D341Med (cell line): Measurements from ENCODE around the gene VTN.

Experiments
- DNase-seq: peaks from one replicate; pipeline ENCODE4 v3.0.0; 2012; ENCODE audit warnings: low spot score

Gene VTN

DNA sequence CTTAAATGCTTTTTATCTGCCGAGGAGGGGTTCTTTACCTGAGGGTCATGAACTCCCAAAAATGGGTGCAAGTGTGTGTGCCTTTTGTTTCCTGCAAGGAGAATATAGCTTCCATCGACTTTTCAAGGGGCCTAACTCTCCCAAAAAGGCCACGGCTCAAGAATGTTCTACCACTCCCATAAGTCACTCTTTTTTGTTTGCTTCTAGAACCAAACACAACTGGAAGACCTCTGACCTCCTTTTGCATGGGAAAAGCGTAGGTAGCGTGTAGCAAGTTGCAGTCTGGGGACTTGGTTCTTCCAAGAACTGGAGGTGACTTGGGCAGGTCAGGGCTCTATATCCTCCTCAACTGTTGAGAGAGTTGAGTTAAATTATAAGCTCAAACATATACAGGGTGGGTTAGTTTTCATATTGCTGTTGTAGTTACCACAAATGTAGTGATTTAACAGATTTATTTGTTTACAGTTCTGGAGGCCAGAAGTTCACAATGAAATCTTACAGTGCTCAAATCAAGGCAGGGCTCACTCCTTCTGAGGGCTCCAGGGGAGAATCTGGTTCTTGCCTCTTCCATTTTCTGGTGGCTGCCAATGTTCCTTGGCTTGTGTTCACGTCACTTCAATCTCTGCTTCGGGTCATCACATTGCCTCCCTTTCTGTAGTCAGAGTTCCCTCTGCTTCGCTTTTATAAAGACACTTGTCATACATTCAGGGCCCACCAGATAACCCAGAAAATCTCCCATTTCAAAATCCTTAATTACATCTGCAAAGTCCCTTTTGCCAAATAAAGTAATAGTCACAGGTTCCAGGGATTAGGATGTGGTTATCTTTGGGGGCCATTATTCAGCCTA, 49.7 kb downstream of the VTN start:
- no peak for DNase-seq

DNA sequence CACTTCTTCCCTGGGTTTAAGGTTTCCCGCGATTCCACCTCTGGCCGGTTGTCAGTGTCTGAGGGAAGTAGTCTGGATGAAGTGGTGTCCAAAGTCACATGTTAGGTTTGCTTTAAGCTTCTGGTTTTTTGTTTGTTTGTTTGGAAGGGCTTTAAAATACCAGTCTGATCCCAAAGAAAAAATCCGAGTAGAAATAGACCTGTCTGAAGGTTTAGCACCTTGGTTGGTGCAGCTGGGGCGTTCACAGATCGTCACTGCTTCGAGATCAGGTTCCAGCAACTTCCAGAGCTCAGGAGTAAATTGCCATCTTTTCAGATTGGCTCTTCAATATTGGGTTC, 50.5 kb downstream of the VTN start:
- DNase-seq = no peak

DNA sequence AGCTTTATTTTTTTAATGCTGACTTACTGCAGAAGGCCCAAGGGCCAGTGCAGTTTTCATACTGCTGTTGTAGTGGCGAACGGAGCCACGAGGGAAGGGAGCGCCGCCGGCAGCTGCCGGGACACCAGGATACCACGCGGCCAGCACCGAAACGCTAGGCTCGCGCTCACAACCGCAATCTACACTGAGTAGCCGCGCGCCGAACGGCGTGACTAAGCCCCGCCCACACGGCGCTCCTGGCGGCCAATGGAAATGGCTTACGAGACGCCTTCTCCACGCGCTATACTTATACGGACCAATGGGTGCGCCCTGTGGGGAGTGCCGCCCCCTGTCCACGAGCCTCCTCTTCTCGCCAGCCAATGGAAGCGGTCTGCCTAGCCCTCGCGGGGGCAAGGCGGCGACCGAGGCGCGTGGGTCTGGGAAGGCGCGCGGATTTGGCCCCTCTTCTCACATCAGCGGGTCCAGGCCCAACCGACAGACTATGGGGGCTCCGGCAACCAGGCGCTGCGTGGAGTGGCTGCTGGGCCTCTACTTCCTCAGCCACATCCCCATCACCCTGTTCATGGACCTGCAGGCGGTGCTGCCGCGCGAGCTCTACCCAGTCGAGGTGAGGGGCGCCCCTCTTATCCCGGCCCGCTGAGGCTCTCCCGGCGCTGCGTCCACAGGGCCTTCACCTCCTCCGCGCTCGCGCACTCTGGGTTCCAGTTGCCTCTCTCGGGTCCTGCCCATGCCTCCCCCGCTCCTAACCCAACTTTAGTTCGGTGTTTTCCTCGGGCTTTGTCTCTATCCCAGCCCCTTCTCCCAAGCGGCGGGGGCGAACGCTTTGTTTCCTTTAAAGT, 51.1 kb downstream of the VTN start, which contains the start of gene TMEM97:
TSS of gene TMEM97 (plus strand) at position 442 of the 839 bp plus-strand sequence. CDS start at position 482, 40 bp downstream.
- peak; percentile 99 for DNase-seq

DNA sequence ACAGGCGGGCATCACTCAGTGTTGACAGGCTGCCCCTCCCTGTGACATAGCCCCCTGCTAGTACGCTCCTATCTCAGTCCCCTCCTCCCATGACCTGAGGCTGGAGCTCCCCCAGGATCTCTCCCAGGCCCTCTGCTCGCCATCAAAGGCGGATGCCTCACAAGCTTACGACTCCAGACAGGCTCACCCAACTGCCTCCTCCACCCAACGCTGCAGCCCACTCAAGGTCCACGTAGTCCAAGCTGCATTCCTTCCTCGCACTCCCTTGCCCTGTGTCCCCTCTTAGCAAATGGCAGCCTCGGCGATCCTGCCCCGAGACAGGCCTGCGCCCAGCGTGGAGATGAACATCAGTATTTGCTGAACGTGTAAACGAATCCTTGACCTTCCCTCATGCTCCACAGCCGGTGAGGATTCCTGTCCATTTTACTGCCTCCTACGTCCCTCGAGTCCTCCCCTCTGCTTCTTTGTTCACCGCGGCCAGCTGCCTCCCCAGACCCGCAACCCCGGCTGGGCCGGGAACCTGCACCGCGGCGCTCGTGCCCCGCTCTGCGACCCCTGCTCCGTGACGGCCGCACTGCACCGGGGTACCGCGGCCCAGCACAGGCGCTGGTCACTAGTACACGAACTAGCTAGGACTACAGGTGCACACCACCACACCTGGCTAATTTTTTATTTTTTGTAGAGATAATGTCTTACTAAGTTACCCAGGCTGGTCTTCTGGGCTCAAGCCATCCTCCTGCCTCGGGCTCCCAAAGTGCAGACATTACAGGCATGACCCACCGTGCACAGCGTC, 51.9 kb downstream of the VTN start:
- peak; percentile 76 for DNase-seq
